Heart left ventricle (tissue), 16 donors: ENCODE measurements around the gene SH3YL1. TPM values are rescaled to one million over a fixed set of nuclear protein-coding genes. Genes with fewer than 3 reads are reported as not detected.

Experiments
- ATAC-seq, 4 donors: fragments of 200-7000 bp; cut with Tn5 transposase; one replicate each; pipeline ENCODE4 v1.9.1; 2020 to 2022; ENCODE audit warnings: moderate library complexity in 4 of 4, mild to moderate bottlenecking in 3 of 4, moderate number of reproducible peaks in 1 of 4
- DNase-seq, 5 donors: peaks; one replicate each; pipeline ENCODE4 v3.0.0-alpha.2; 2020
- H3K27ac ChIP-seq, 12 donors: fragments of 200-600 bp; sonication (generic) in 4 of 12; one replicate each; pipeline versions ENCODE4 v1.5.0 to v1.8.0; 2016 to 2022; ENCODE audit warnings: mild to moderate bottlenecking in 2 of 12
- H3K27me3 ChIP-seq, 9 donors: fragments of 200-600 bp; sonication (generic) in 2 of 9; one replicate each; pipeline versions ENCODE4 v1.5.1 to v1.8.0; 2016 to 2022; ENCODE audit warnings: mild to moderate bottlenecking in 3 of 9
- H3K36me3 ChIP-seq, 9 donors: fragments of 200-600 bp; sonication (generic) in 2 of 9; one replicate each; pipeline versions ENCODE4 v1.5.0 to v1.8.0; 2018 to 2022; ENCODE audit warnings: mild to moderate bottlenecking in 2 of 9
- H3K4me1 ChIP-seq, 12 donors: fragments of 200-600 bp; sonication (generic) in 4 of 12; one replicate each; pipeline versions ENCODE4 v1.5.0 to v1.8.0; 2016 to 2022; ENCODE audit warnings: mild to moderate bottlenecking in 3 of 12
- H3K4me3 ChIP-seq, 12 donors: fragments of 200-600 bp; sonication (generic) in 4 of 12; one replicate each; pipeline versions ENCODE4 v1.5.0 to v1.8.0; 2017 to 2022; ENCODE audit warnings: mild to moderate bottlenecking in 9 of 12, moderate library complexity in 4 of 12
- H3K9me3 ChIP-seq, 12 donors: fragments of 200-600 bp; sonication (generic) in 4 of 12; one replicate each; pipeline versions ENCODE4 v1.5.0 to v1.8.0; 2016 to 2022; ENCODE audit warnings: mild to moderate bottlenecking in 1 of 12
- CTCF ChIP-seq, 12 donors: fragments of 200-600 bp; sonication (generic) in 4 of 12; IDR thresholded peaks; one replicate each; pipeline versions ENCODE4 v1.5.0 to v1.8.0; 2018 to 2022; ENCODE audit warnings: antibody characterized with exemption in 12 of 12, mild to moderate bottlenecking in 5 of 12
- POLR2A ChIP-seq, 2 donors: fragments of 450-650 bp; IDR thresholded peaks; one replicate each; pipeline ENCODE4 v1.6.1; 2017; ENCODE audit warnings: antibody characterized with exemption in 2 of 2, mild to moderate bottlenecking in 2 of 2, moderate library complexity in 2 of 2
- WGBS, 4 donors: extraction: QIAGEN DNeasy Blood & Tissue Kit in 2 of 4; methylation state at CpG; one replicate each; pipeline versions ENCODE4 v1.1.5 to v1.1.7; 2013 to 2018; 5-methylcytosine and 5-hydroxymethylcytosine counted together
- intact Hi-C, 10 donors: fragments of 100-400 bp; cut with DNase I; formaldehyde crosslinking; loops; one replicate each; pipeline versions ENCODE4 v1.11.1 to v1.14.2; 2022
- polyA plus RNA-seq, 2 donors: library from polyadenylated mRNA; stranded (reverse); fragments of 200-250 nt; gene quantifications; one replicate each; pipeline ENCODE4 v1.2.3, GENCODE V29; 2013
- total RNA-seq, 9 donors: library from RNA; depleted of rRNA in 2 of 9; stranded (reverse); fragments of >200 nt in 2 of 9; fragmentation: NEBNext Ultra II Directional in 3 of 9; extraction: Animal tissue kit (Norgen Biotek cat#: 25700) in 3 of 9; gene quantifications; one replicate each; pipeline versions ENCODE4 v1.1.0 to v1.2.4, GENCODE V29; 2016 to 2023
- donor health status: ischemic (EF 13 %, LVEDD 7.1; RV severe dilation, severe dysfunction).
- donor health status: healthy with polysubstance abuse.
- donor health status: DM: no; HTN: yes; CAD: no.
- donor health status: DM: no; HTN: no; CAD: no.
- donor health status: ischemic (EF 25% LVEDD 6.9; RV normal size, moderate dysfunction).
- donor health status: ischemic (EF 25% LVEDD 5.7; RV mildly dilated, moderate dysfunction).
- donor health status: healthy.
- donor health status: DM: yes; HTN: yes; CAD: no.
- donor health status: ischemic (EF 35%, LVEDD 5.7; RV mildly dilated, moderate dysfunction).
- donor health status: nonischemic (EF 11% LVEDD 7.7; RV severe dilation, severe dysfunction).
- donor health status: DM: yes; HTN: yes; CAD: no.
- donor health status: PGD.
- donor health status: ischemic (EF 29% LVEDD 5.4; RV normal size, mild dysfunction).
- donor health status: nonischemic (EF 23%, LVEDD 6.1; RV moderate dilation, normal function).

SH3YL1 gene
- total and polyA plus RNA-seq, 11 donors = 4.9 to 16.4 (median 10.5) TPM

DNA sequence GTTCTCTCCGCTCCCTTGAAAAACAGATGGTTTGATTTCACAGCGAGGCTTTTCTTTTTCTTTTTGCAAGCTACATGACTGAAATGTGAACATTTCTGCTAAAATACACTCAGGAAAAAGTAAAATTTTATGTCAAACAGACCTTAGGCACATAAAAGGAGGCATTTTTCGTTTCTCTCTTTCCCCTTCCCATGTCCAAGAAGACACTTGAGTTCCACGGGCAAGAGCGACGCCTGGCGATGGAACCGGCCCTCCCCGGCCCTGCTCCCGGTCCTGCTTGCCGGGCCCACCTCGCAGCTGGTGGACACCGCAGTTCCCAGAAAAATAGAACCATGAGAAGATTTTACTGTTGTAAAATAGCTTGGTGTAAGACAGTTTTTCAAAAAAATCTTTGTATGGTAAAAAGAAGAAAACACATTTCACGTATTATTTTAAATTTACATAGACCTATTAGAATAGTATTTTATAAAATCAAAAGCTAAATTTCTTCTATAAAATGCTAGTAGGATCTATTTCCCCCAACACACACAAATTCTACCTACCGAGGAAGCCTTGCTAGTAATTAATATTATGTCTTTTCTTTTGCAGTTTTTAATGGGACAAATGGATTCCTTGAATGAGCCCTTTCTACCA lies 26.4 kb upstream of the SH3YL1 start:
- Histone ChIP-seq H3K4me1 (peaks cover 7 to 36% (median 19%) of the 10 kb centered on the region in 12 donors), H3K27ac (no peak overlapping the region), H3K27me3 (peaks cover 0 to 57% (median 19%) of the 10 kb centered on the region in 9 donors), H3K36me3 (no peaks in the 10 kb centered on the region), H3K9me3 (no peaks in the 10 kb centered on the region), H3K4me3 (peak overlapping the region; percentile 8 to 65 (median 50))
- peak; percentile 68 to 88 (median 82) for ATAC-seq
- peak; percentile 64 to 81 (median 73) for DNase-seq
- TF ChIP-seq POLR2A (IDR thresholded peaks at IDR 0.05) (no peak), CTCF (IDR thresholded peaks at IDR 0.05) (peak; percentile 48 to 84 (median 72))
- intact Hi-C loops = loop anchor here in 6 of 10 donors (1.0 to 10.0 kb wide), 6 partner anchors 43 to 118 kb away; no protein-coding TSS in a partner anchor
- WGBS, 4 donors = 8 to 10% (median 8%) methylated on average over 15 of the region's 15 CpGs

- Histone ChIP-seq H3K27me3 (peaks cover 0 to 57% (median 17%) of the 10 kb centered on the region in 9 donors), H3K27ac (no peak overlapping the region), H3K4me1 (peaks cover 8 to 41% (median 19%) of the 10 kb centered on the region in 12 donors), H3K9me3 (no peaks in the 10 kb centered on the region), H3K36me3 (no peaks in the 10 kb centered on the region), H3K4me3 (peak overlapping the region; percentile 8 to 65 (median 50))
- 0 to 1% (median 0%) methylated on average over 35 to 60 of the region's 60 CpGs for WGBS, 4 donors
- intact Hi-C loops = loop anchor here in 9 of 10 donors (1.0 to 10.0 kb wide), 6 partner anchors 42 to 117 kb away; no protein-coding TSS in a partner anchor
- DNase-seq (peak in 1 of 5 donors; percentile 9), ATAC-seq (peak; percentile 33 to 52 (median 42))
- TF ChIP-seq POLR2A (IDR thresholded peaks at IDR 0.05) (no peak), CTCF (IDR thresholded peaks at IDR 0.05) (no peak)
Observed at GRCh38 chr2:289362-290089, 25.7 kb upstream of the SH3YL1 start.

DNA sequence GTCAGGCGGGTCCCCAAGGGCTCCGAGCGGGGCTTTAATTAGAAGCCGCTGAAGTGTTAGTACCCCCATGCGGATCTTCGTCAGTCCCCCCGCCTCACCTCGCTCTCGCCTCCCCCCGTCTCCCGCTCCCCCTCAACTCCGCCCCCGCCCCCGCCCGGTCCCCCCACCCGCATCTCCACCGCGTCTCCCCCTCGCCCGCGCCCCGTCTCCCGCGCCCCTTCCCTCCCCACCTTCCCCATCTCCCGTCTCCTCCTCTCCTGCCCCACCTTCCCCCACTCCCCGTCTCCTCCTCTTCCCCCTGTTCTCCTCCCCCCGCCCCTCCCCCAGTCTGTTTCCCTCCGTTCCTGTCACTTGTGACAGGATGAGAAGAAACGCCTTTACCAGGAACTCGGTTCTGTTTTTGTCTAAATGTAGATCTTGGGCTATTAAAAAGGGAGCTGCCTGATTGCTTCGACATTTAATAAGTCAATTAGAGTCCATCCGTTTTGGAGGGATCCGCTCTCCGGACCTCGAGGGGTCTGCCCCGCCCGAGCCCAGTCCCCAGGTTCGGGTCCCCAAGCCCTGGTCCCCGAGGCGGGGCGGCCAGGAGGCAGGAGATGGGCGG lies 25.0 kb upstream of the SH3YL1 start:
- Histone ChIP-seq H3K27me3 (peaks cover 0 to 57% (median 17%) of the 10 kb centered on the region in 9 donors), H3K36me3 (no peaks in the 10 kb centered on the region), H3K27ac (no peak overlapping the region), H3K9me3 (no peaks in the 10 kb centered on the region), H3K4me1 (peaks cover 8 to 41% (median 19%) of the 10 kb centered on the region in 12 donors), H3K4me3 (peak overlapping the region in 10 of 12 donors; percentile 29 to 65 (median 53))
- ATAC-seq = no peak
- 2 to 7% (median 4%) methylated on average over 29 to 42 of the region's 42 CpGs for WGBS, 4 donors
- intact Hi-C loops = loop anchor here in 5 of 10 donors (5.0 kb wide), 2 partner anchors 42 to 117 kb away; no protein-coding TSS in a partner anchor
- no peak for DNase-seq
- TF ChIP-seq CTCF (IDR thresholded peaks at IDR 0.05) = no peak
- TF ChIP-seq POLR2A (IDR thresholded peaks at IDR 0.05) = no peak
